ENCODE results near the gene ZBTB5. TPM values are rescaled to one million over a fixed set of nuclear protein-coding genes. Genes with fewer than 3 reads are reported as not detected.

Gene ZBTB5
- total and polyA plus RNA-seq, 4 donors = 3.2 to 21.9 (median 8.3) TPM

GRCh38 chr9:37417857-37418618, 47.2 kb downstream of the ZBTB5 start:
- Histone ChIP-seq H3K36me3 (ENCODE audit: control insufficient read depth in 4 of 4, insufficient read depth in 4 of 4, low read length in 4 of 4) (no peaks in the 10 kb centered on the region), H3K27ac (ENCODE audit: low read depth in 1 of 2, low read length in 1 of 2) (no peak overlapping the region), H3K4me1 (ENCODE audit: control insufficient read depth in 5 of 5, insufficient read depth in 5 of 5, low read length in 5 of 5) (peaks cover 0 to 11% (median 0%) of the 10 kb centered on the region in 5 donors), H3K27me3 (ENCODE audit: control insufficient read depth in 3 of 3, insufficient read depth in 3 of 3, low read length in 2 of 3) (no peaks in the 10 kb centered on the region), H3K4me3 (no peak overlapping the region), H3K9me3 (ENCODE audit: control insufficient read depth in 4 of 4, insufficient read depth in 3 of 4, low read length in 3 of 4) (no peaks in the 10 kb centered on the region), H3K9ac (ENCODE audit: insufficient read depth in 1 of 2, low read length in 2 of 2) (no peak overlapping the region)
- ATAC-seq (ENCODE audit: insufficient read depth, low FRiP score) (no peak), DNase-seq (no peak)
- WGBS, 2 donors = 92 to 93% methylated on average over 9 of the region's 9 CpGs
- TF ChIP-seq CTCF (IDR thresholded peaks at IDR 0.05; ENCODE audit: control extremely low read depth, extremely low read depth) = no peak

DNA sequence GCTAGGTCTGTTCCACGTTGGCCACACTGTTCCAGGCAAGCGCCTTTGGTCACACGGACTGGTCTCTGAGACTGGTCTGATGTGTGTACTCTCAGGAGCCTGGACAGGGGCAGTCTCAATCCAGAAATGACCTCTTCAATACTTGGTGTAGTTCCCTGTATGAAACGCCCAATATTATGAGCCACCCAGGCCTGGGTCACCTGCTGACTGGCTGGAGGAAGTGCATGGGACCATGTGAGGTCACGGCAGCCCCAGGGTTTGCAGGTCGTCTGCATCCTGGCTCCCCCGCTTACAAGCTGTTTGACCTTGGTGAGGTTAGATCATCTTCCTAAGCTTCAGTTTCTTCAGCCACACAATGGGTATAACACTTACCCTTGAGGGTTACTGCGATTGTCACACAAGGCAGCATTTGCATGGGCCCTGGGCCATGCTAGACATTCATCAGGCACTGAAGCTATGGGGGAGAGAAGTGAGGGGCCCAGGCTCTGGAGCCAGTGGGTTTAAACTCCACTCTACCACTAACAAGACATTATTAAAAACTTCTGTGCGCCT, 47.9 kb downstream of the ZBTB5 start:
- WGBS, 2 donors = 88 to 93% methylated on average over 9 of the region's 9 CpGs

GRCh38 chr9:37415011-37415719, 50.1 kb downstream of the ZBTB5 start:
- Histone ChIP-seq H3K9ac (ENCODE audit: insufficient read depth in 1 of 2, low read length in 2 of 2) (peak overlapping the region in 1 of 2 donors; percentile 0), H3K4me3 (no peak overlapping the region), H3K4me1 (ENCODE audit: control insufficient read depth in 5 of 5, insufficient read depth in 5 of 5, low read length in 5 of 5) (peaks cover 0 to 6% (median 0%) of the 10 kb centered on the region in 5 donors), H3K9me3 (ENCODE audit: control insufficient read depth in 4 of 4, insufficient read depth in 3 of 4, low read length in 3 of 4) (no peaks in the 10 kb centered on the region), H3K27me3 (ENCODE audit: control insufficient read depth in 3 of 3, insufficient read depth in 3 of 3, low read length in 2 of 3) (no peaks in the 10 kb centered on the region), H3K27ac (ENCODE audit: low read depth in 1 of 2, low read length in 1 of 2) (peak overlapping the region in 1 of 2 donors; percentile 43), H3K36me3 (ENCODE audit: control insufficient read depth in 4 of 4, insufficient read depth in 4 of 4, low read length in 4 of 4) (no peaks in the 10 kb centered on the region)
- peak; percentile 86 for ATAC-seq (ENCODE audit: insufficient read depth, low FRiP score)
- 26 to 31% methylated on average over 22 of the region's 22 CpGs for WGBS, 2 donors
- peak; percentile 73 for TF ChIP-seq CTCF (IDR thresholded peaks at IDR 0.05; ENCODE audit: control extremely low read depth, extremely low read depth)
- DNase-seq = peak; percentile 79 to 81 (median 79)

More for the DNA sequence above, 47.9 kb downstream of the ZBTB5 start:
- Histone ChIP-seq H3K36me3 (ENCODE audit: control insufficient read depth in 4 of 4, insufficient read depth in 4 of 4, low read length in 4 of 4) (no peaks in the 10 kb centered on the region), H3K27me3 (ENCODE audit: control insufficient read depth in 3 of 3, insufficient read depth in 3 of 3, low read length in 2 of 3) (no peaks in the 10 kb centered on the region), H3K9me3 (ENCODE audit: control insufficient read depth in 4 of 4, insufficient read depth in 3 of 4, low read length in 3 of 4) (no peaks in the 10 kb centered on the region), H3K4me1 (ENCODE audit: control insufficient read depth in 5 of 5, insufficient read depth in 5 of 5, low read length in 5 of 5) (peaks cover 0 to 11% (median 0%) of the 10 kb centered on the region in 5 donors), H3K4me3 (no peak overlapping the region), H3K27ac (ENCODE audit: low read depth in 1 of 2, low read length in 1 of 2) (no peak overlapping the region), H3K9ac (ENCODE audit: insufficient read depth in 1 of 2, low read length in 2 of 2) (no peak overlapping the region)
- no peak for ATAC-seq (ENCODE audit: insufficient read depth, low FRiP score)
- no peak for DNase-seq
- TF ChIP-seq CTCF (IDR thresholded peaks at IDR 0.05; ENCODE audit: control extremely low read depth, extremely low read depth) = no peak

Measured in lung (tissue), 12 donors.